Left cardiac atrium (tissue), 4 donors: ENCODE results near the gene JAK3. TPM values are rescaled to one million over a fixed set of nuclear protein-coding genes. Genes with fewer than 3 reads are reported as not detected.
"Not testable (repeated sequence)": the region's sequence is repeated elsewhere in the genome, so short reads cannot be mapped to it uniquely, and the experiment has no call there.

Experiments used
- ATAC-seq, 2 donors: fragments of 200-7000 bp; cut with Tn5 transposase; one replicate each; pipeline ENCODE4 v1.9.1; 2020; ENCODE audit warnings: mild to moderate bottlenecking in 2 of 2, moderate library complexity in 2 of 2
- DNase-seq: peaks from one replicate; pipeline ENCODE4 v3.0.0-alpha.2; 2020
- intact Hi-C, 2 donors: fragments of 100-400 bp; cut with DNase I; formaldehyde crosslinking; loops; one replicate each; pipeline versions ENCODE4 v1.14.1 to v1.15.1; 2022 to 2023
- total RNA-seq, 2 donors: library from RNA; stranded (reverse); fragmentation: NEBNext Ultra II Directional; extraction: Animal tissue kit (Norgen Biotek cat#: 25700); gene quantifications; one replicate each; pipeline ENCODE4 v1.2.1, GENCODE V29; 2021
- donor health status: DM: no; HTN: yes; CAD: no.
- donor health status: DM: no; HTN: yes; CAD: no; lungs with severe emphysema.
- donor health status: DM: yes; HTN: yes; CAD: no.
- donor health status: Dilated cardiomyopathy.

JAK3 gene
- total RNA-seq, 2 donors from 2014 or later: 4.2 to 7.0 TPM

DNA sequence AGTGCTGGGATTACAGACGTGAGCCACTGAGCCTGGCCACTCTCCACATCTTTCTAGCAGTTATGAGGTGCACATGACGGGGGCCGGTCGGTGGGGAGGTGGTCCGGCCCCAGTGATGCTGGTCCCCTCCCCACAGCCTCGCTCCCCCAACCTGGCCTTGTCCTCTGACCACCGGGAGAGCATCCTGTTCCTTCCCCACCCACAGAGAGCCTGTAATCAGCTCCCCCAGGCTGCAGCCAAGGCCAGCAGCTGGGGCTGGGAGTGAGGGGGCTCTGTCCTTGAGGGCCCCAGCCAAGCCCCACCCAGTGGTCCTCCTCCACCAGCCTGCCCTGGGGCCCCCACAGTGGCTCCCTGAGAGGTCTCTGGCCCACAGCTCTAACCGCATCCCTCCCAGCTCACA is 23.4 kb downstream of the JAK3 start:
- ATAC-seq (no peak), DNase-seq (no peak)
- intact Hi-C loops: no loop called here

DNA sequence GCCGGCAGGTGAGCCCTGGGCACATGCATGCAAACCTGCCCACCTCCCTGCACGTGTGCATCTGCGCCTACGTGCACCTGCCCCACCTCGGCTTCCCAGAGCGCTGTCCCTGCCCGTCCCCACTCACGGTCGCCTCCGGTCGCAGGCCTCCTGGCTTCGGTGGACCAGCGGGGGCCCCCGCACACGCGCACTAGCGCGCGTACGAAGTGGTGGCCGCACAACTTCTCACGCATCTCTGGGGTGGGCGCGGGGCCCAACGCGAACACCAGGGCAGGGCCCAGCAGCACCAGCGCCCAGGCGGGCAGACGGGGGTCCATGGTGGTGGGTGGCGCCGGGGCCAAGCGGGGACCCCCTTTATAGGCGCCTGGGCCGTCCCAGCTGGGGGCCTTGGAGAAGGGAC is 26.6 kb downstream of the JAK3 start, which contains the start of gene INSL3:
TSS of gene INSL3 (minus strand) at position 330 of the 400 bp plus-strand sequence. CDS start at position 317, 13 bp downstream.
- ATAC-seq (no peak), DNase-seq (no peak)
- intact Hi-C loops: no loop called here

DNA sequence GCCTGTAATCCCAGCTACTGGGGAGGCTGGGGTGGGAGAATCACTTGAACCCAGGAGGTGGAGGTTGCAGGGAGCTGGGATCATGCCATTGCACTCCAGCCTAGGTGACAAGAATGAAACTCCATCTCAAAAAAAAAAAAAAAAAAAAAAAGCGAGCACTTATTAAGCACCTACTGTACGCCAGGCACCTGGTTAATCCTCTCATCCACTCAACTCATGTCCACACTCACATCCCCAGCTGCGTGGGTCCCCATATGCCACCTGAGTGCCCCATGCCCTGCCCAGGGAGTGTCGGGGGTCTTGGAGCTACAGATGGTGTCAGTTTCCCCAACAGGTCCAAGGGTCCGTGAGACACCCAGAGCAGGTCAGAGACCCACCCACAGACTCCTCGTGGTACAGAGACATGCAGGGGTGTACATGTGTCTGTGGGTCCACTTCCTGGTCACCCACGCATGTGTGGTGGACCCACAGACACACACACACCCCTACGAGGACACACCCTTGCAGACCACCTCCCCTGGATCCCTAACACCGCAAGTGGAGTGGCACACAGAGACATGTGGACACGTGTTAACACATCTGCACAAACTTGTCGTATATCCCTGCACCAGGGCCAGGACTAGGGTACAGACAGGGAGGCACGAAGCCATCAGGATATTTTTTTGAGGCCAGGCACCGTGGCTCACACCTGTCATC is 30.0 kb downstream of the JAK3 start:
- ATAC-seq (no peak), DNase-seq (no peak)
- intact Hi-C loops: no loop called here

DNA sequence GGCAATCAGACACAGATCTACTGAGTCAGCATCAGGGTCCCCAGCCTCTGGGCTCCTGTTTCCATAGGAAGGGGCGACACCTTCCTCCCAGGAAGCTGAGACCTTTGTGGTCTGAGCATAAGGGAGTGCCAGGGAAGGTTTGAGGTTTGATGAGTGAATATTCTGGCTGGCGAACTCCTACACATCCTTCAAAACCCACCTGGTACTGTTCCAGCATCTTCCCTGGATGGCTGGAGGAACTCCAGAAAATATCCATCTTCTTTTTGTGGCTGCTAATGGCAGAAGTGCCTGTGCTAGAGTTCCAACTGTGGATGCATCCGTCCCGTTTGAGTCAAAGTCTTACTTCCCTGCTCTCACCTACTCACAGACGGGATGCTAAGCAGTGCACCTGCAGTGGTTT is 35.7 kb downstream of the JAK3 start:
- intact Hi-C loops: no loop called here
- DNase-seq (no peak), ATAC-seq (no peak)

DNA sequence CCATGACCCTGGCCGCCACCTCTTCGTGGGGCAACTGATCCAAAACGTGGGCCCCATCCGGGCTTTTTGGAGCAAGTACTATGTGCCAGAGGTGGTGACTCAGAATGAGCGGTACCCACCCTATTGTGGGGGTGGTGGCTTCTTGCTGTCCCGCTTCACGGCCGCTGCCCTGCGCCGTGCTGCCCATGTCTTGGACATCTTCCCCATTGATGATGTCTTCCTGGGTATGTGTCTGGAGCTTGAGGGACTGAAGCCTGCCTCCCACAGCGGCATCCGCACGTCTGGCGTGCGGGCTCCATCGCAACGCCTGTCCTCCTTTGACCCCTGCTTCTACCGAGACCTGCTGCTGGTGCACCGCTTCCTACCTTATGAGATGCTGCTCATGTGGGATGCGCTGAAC is 36.1 kb downstream of the JAK3 start:
- no peak for ATAC-seq
- DNase-seq: no peak
- intact Hi-C loops: no loop called here

DNA sequence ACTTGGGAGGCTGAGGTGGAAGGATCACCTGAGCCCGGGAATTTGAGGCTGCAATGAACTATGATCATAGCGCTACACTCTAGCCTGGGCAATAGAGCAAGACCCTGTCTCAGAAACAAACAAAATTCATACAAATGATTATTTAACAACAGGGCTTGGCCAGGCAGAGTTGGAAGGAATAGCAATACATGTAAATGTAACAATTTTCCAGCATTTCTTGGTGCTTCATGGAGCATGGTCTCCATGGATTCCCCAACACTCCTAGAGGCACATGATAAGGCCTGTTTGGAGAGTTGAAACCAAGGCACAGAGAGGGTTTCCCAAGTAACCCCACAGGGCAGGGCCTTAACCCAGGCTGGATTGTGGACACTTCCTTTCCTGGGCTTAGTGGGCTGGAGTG is 36.7 kb downstream of the JAK3 start:
- ATAC-seq (no peak), DNase-seq (no peak)
- intact Hi-C loops: no loop called here

DNA sequence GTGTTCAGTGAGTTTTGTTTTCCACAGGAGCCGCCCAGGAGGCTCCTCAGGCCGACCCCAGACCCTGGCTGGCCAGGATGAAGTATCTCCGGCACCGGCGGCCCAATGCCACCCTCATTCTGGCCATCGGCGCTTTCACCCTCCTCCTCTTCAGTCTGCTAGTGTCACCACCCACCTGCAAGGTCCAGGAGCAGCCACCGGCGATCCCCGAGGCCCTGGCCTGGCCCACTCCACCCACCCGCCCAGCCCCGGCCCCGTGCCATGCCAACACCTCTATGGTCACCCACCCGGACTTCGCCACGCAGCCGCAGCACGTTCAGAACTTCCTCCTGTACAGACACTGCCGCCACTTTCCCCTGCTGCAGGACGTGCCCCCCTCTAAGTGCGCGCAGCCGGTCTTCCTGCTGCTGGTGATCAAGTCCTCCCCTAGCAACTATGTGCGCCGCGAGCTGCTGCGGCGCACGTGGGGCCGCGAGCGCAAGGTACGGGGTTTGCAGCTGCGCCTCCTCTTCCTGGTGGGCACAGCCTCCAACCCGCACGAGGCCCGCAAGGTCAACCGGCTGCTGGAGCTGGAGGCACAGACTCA is 40.0 kb downstream of the JAK3 start:
- ATAC-seq: no peak
- intact Hi-C loops: no loop called here
- DNase-seq: no peak

DNA sequence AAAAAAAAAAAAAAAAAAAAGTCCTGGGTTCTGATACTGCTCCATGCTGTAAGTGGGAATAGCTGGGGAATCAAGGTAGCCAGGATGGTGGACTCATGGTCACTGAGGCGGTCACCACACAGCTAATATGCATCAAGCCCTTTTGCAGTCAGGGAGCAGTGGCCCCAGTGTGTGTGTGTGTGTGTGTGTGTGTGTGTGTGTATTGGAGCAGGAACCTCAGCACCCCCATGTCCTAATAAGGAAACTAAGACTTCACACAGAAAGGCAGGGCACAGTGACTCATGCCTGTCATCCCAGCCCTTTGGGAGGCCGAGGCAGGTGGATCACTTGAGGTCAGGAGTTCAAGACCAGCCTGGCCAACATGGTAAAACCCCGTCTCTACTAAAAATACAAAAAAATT is 40.8 kb downstream of the JAK3 start:
- no peak for DNase-seq
- intact Hi-C loops: no loop called here
- no peak for ATAC-seq

DNA sequence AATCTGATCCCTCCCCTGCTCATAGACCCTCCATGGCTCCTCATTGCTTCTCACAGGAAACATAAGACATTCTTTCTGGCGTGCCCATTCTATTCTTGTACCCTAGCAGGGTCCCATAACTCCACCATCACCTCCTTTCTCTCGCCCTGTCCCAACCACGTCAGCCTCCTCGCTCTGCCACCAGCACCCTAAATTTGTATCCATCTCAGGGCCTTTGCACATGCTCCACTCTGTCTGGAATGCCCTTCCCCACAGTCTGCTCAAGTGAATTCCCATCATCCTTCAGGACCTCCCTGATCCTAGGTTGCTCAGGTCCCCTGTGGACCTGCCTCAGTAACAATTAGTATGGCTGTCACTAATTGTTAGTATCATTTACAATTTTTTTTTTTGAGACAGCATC is 42.4 kb downstream of the JAK3 start:
- ATAC-seq (no peak), DNase-seq (no peak)
- intact Hi-C loops: no loop called here

DNA sequence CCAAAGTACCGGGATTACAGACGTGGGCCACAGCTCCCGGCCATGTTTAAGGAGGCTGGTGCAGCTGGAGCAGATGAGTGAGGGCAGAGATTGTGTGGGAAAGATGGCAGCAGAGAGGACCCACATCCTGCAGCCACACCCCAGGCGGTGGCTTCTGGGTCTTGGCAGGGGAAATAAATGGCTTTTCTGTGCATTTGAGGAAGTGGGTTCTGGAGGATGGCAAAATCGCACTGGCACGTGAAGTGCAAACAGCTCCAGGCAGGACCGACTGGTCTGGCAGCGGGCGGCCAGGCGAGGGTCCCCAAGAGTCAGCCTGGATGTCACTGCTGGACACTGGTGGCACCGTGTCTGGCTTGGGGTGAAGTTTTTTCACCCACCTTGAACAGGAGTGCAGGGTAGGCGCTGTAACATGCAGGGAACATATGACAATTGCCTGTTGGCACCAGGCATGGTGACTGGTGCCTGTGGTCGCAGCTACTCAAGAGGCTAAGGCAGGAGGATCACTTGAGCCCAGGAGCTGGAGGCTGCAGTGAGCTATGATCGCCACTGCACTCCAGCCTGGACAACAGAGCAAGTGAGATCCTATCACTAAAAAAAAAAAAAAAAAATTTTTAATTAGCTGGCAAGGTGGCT is 44.4 kb downstream of the JAK3 start:
- intact Hi-C loops: no loop called here
- ATAC-seq: no peak
- no peak for DNase-seq

DNA sequence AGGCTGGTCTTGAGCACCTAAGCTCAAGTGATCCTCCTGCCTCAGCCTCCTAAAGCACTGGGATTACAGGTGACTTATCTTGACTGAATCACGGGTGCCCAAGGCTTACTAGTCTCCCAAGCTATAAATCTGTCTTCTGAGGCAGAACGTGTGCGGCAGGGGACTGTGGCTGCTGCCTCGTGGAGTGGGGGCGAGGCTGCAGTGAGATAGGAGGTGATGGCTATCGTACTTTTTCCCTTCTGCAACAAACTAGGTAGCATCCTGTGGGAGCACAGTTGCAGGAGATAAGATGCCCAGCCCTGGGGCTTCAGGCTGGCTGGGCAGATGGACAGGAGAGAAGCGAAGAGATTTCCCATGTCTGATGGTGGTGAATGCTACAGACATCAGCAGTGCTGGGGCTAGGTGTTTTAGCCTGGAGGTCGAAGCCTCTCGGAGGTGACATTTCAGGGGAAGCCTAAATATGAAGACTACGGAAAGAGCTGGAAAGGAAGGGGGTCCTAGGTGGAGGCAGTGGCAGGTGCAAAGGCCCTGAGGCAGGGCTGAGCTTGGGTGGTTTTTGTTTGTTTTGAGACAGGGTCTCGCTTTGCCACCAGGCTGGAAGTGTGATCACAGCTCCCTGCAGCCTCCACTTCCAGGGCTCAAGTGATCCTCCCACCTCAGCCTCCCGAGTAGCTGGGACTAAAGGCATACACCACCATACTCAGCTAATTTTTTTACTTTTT is 45.5 kb downstream of the JAK3 start:
- no peak for DNase-seq
- intact Hi-C loops: no loop called here
- ATAC-seq: no peak

DNA sequence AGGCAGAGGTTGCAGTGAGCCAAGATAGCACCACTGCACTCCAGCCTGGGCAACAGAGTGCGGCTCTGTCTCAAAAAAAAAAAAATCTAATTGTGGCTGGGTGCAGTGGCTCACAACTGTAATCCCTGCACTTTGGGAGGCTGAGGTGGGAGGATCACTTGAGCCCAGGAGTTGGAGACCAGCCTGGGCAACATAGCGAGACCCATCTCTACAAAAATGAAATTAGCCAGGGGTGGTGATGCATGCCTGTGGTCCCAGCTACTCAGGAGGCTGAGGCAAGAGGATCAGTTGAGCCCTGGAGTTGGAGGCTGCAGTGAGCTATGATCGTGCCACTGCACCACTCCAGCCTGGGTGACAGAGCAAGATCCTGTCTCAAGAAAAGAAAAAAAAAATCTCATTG is 49.2 kb downstream of the JAK3 start:
- ATAC-seq, DNase-seq, intact Hi-C loops: not testable (repeated sequence)

DNA sequence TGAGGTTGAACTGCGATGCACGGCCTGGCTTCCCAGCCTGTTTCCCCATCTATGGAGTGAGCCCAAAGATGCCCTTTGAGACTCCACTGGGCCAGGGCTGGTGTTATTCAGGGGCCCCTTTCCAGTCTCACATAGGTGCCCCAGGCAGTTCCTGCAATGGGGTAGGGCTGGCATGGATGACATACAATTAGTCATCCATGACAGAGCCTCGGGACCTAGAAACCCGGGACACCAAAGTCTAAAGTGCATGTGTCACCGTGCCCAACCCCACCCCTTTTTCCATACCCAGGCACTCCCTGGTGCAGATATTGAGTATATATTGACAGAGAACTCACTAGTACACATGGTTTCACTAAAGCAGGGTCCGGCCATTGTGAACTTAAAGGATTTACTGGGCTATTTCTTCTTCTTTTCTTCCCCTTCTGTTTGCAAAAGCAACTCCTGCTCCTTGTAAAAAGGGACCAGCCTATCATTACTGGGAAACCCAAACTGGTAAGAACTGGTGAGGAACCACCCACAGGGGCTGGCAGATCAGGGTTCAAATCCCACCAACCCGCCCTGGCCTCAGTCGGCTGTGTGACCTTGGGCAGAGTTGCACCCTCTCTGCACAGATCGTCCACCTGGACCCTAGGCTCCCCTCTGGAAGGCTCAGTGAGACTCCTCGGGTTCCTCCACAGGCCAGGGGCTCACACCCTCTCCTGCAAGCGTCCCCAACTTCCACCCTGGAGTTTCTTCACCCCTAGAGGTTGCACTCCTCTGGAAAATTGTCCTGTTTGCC is 50.2 kb downstream of the JAK3 start:
- ATAC-seq (no peak), DNase-seq (no peak)
- intact Hi-C loops: no loop called here

DNA sequence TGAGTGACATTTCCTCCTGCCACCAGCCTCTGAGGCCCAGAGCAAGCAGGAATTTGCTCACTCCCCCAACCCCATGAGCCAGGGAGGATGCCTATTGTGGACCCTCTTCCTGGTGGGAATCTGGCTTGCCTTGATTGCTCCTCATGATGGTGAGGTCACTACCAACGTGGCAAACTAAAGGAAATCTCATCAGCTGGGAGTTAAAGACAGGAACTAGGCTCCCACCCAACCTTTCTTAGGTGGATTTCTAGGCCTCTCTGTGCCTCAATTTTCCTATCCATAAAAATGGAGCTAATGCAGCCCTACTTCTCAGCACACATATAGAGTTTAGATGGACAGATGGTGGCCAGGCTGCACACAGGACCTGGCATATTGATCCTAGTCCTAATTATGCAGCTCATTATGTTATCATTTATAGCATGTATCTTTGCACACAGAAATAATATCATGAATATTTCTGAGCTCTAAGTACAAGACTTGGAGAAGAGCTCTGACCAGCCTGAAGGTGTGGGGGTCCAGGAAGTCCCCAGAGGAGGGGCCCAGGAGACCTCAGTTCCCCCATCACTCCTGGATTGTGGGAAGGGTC is 50.9 kb downstream of the JAK3 start:
- intact Hi-C loops: no loop called here
- DNase-seq (no peak), ATAC-seq (no peak)

DNA sequence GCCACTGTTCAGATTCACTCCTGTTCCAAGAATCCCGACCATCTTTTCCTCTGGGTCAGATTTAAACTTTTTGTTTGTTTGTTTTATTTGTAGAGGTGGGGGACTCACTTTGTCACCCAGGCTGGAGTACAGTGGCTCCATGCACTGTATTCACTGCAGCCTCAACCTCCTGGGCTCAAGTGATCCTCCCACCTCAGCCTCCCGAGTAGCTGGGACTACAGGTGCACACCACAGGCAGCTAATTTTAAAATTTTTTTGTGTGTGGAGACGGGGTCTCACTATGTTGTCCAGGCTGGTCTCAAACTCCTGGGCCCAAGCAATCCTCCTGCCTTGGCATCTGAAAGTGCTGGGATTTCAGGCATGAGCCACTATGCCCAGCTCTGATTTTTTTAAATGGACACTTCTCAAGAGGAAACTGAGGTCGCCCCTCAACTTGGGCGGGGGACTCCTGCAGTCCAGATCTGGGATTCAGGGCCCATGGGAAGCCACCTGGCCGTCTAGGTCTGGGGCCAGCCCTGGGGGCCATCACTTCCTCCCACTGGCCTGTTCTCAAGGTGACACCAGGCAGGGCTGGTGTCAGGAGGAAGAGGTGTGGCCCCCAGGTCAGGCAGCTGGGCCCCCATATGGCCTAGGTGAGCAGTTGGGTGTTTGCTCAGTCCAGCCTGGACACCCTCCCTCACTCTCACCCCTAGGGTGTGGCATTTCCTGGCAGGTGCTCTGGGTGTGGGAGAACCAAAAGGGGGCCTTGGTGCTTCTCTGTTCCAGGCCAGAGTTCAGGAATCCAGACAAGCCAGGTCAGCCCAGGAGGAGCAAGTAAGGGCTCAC is 51.6 kb downstream of the JAK3 start:
- DNase-seq: no peak
- intact Hi-C loops: no loop called here
- ATAC-seq: no peak

DNA sequence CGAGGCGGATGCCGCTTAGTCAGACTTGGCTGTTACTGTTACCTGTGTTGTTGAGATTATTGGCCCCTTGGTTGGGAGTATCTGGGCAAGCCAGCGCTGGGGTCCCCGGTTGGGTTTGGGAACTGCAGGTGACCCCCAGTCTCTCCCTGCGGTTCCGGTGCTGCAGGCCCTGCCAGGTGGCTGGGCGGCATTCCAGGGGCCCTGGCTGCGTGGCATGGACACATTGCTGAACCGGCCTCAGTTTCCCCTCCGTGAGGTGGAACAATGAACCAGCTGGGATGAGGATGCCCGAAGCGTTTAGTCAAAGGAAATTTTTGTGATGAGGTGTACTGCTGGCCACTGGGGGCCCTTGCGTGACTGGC is 52.3 kb downstream of the JAK3 start:
- DNase-seq (no peak), ATAC-seq (no peak)
- intact Hi-C loops: no loop called here

DNA sequence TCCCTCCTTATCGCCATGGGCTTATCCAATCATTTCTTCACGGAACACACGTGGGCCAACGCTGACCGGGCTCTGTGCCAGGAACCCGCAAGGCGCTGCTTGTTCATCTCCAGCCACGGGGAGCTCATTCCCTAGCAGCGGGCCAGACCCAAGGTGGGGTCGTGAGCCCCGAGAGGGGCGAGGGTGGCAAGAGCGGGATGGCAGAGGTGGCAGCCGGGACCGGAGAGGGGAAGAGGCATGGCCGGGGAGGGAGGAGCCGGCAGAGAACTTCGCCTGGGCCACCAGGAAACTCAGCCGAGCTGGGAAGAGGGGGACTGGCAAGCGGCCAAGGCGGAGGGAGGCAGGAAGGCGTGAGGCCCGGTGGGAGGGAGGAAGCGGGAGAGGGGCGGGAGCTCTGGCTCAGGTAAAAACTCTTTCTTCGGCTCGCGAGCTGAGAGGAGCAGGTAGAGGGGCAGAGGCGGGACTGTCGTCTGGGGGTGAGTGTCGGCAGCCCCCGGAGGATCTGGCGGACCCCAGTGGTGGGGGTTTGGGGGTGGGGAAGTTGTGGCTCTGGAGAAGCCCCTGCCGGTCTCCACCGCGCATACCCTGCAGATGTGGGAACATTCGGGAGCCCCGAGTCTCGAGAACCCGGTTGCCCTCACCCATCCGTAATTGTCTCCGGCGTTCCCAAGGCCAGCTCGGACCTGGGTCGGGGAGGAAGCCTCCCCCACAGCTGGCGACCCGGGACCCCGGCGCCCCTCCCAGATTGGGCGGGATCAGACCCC is 52.9 kb downstream of the JAK3 start, which contains the start of gene B3GNT3:
TSS of gene B3GNT3 (plus strand) at position 408 of the 764 bp plus-strand sequence. CDS start 12,670 bp downstream, outside the sequence.
- intact Hi-C loops: no loop called here
- ATAC-seq (peak in 1 of 2 donors; percentile 38), DNase-seq (peak; percentile 51)

DNA sequence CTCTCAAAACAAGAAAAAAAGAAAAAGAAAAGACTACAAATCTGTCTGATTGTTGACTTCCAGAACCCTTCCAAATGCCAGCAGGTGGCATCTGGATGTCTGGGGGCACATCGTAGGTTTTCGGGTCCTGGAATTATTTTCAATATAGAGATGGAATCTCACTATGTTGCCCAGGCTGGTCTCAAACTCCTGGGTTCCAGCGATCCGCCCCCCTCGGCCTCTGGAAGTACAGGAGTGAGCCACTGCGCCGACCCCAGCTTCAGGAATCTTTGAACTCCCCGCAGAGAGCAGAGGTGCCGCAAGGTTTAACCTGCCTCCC is 53.4 kb downstream of the JAK3 start:
- intact Hi-C loops: no loop called here
- DNase-seq (no peak), ATAC-seq (no peak)
